HG02678 (cell line): ENCODE measurements around the gene ALB.

Source experiments
- ATAC-seq: cut with Tn5 transposase; IDR thresholded peaks from one replicate; pipeline ENCODE4 v1.9.1; 2021; ENCODE audit warnings: mild to moderate bottlenecking, moderate library complexity; ENCODE audit not compliant: unreplicated experiment

Gene ALB

DNA sequence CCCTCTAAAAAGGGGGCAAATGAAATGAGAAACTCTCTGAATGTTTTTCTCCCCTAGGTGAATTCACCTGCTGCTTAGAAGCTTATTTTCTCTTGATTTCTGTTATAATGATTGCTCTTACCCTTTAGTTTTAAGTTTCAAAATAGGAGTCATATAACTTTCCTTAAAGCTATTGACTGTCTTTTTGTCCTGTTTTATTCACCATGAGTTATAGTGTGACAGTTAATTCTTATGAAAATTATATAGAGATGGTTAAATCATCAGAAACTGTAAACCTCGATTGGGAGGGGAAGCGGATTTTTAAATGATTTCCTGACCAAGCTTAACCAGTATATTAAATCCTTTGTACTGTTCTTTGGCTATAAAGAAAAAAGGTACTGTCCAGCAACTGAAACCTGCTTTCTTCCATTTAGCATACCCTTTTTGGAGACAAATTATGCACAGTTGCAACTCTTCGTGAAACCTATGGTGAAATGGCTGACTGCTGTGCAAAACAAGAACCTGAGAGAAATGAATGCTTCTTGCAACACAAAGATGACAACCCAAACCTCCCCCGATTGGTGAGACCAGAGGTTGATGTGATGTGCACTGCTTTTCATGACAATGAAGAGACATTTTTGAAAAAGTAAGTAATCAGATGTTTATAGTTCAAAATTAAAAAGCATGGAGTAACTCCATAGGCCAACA lies 4.2 kb downstream of the ALB start:
- no peak for ATAC-seq

DNA sequence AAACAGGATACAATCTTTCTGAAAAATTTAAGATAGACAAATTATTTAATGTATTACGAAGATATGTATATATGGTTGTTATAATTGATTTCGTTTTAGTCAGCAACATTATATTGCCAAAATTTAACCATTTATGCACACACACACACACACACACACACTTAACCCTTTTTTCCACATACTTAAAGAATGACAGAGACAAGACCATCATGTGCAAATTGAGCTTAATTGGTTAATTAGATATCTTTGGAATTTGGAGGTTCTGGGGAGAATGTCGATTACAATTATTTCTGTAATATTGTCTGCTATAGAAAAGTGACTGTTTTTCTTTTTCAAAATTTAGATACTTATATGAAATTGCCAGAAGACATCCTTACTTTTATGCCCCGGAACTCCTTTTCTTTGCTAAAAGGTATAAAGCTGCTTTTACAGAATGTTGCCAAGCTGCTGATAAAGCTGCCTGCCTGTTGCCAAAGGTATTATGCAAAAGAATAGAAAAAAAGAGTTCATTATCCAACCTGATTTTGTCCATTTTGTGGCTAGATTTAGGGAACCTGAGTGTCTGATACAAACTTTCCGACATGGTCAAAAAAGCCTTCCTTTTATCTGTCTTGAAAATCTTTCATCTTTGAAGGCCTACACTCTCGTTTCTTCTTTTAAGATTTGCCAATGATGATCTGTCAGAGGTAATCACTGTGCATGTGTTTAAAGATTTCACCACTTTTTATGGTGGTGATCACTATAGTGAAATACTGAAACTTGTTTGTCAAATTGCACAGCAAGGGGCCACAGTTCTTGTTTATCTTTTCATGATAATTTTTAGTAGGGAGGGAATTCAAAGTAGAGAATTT lies 5.2 kb downstream of the ALB start:
- no peak for ATAC-seq

DNA sequence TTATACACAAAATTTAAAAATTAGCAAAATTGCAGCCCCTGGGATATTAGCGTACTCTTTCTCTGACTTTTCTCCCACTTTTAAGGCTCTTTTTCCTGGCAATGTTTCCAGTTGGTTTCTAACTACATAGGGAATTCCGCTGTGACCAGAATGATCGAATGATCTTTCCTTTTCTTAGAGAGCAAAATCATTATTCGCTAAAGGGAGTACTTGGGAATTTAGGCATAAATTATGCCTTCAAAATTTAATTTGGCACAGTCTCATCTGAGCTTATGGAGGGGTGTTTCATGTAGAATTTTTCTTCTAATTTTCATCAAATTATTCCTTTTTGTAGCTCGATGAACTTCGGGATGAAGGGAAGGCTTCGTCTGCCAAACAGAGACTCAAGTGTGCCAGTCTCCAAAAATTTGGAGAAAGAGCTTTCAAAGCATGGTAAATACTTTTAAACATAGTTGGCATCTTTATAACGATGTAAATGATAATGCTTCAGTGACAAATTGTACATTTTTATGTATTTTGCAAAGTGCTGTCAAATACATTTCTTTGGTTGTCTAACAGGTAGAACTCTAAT lies 6.0 kb downstream of the ALB start:
- ATAC-seq: no peak

DNA sequence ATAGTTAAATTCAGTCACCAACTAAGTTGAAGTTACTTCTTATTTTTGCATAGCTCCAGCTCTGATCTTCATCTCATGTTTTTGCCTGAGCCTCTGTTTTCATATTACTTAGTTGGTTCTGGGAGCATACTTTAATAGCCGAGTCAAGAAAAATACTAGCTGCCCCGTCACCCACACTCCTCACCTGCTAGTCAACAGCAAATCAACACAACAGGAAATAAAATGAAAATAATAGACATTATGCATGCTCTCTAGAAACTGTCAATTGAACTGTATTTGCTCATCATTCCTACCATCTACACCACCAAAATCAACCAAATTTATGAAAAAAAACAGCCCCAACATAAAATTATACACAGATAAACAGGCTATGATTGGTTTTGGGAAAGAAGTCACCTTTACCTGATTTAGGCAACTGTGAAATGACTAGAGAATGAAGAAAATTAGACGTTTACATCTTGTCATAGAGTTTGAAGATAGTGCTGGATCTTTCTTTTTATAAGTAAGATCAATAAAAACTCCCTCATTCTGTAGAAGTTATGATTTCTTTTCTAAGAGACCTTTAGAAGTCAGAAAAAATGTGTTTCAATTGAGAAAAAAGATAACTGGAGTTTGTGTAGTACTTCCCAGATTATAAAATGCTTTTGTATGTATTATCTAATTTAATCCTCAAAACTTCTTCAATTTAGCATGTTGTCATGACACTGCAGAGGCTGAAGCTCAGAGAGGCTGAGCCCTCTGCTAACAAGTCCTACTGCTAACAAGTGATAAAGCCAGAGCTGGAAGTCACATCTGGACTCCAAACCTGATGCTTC lies 7.0 kb downstream of the ALB start:
- no peak for ATAC-seq

DNA sequence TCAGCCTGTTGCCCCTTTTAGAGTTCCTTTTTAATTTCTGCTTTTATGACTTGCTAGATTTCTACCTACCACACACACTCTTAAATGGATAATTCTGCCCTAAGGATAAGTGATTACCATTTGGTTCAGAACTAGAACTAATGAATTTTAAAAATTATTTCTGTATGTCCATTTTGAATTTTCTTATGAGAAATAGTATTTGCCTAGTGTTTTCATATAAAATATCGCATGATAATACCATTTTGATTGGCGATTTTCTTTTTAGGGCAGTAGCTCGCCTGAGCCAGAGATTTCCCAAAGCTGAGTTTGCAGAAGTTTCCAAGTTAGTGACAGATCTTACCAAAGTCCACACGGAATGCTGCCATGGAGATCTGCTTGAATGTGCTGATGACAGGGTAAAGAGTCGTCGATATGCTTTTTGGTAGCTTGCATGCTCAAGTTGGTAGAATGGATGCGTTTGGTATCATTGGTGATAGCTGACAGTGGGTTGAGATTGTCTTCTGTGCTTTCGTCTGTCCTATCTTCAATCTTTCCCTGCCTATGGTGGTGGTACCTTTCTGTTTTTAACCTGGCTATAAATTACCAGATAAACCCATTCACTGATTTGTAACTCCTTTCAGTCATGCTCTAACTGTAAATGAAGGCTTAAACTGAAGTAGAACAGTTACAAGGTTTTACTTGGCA lies 7.8 kb downstream of the ALB start:
- ATAC-seq: no peak

DNA sequence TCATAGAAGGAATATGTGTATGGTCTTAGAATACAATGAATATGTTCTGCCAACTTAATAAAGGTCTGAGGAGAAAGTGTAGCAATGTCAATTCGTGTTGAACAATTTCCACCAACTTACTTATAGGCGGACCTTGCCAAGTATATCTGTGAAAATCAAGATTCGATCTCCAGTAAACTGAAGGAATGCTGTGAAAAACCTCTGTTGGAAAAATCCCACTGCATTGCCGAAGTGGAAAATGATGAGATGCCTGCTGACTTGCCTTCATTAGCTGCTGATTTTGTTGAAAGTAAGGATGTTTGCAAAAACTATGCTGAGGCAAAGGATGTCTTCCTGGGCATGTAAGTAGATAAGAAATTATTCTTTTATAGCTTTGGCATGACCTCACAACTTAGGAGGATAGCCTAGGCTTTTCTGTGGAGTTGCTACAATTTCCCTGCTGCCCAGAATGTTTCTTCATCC lies 9.2 kb downstream of the ALB start:
- no peak for ATAC-seq

DNA sequence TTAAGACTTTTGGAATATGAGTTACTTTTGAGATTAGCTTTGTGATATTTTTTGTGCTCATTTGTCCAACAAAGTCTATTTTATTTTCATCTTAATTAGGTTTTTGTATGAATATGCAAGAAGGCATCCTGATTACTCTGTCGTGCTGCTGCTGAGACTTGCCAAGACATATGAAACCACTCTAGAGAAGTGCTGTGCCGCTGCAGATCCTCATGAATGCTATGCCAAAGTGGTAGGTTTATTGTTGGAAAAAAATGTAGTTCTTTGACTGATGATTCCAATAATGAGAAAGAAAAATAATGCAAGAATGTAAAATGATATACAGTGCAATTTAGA lies 10.8 kb downstream of the ALB start:
- ATAC-seq: no peak

DNA sequence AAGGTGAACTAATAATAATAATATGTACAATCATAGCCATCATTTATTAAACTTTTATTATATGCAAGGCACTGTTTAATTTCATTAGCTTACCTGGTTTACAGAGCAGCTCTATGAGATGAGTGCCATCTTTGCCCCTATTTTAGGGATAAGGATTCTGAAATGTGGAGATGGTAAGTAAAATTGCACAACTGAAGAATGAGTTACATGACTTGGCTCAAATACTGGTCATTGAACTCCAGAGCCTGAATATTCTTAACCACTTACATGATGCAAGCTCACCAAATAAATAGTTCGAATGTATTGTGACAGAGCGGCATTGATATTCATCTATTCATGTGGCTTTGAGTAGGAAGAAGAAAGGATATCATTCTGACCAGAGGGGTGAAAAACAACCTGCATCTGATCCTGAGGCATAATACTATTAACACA lies 11.7 kb downstream of the ALB start:
- ATAC-seq: no peak

DNA sequence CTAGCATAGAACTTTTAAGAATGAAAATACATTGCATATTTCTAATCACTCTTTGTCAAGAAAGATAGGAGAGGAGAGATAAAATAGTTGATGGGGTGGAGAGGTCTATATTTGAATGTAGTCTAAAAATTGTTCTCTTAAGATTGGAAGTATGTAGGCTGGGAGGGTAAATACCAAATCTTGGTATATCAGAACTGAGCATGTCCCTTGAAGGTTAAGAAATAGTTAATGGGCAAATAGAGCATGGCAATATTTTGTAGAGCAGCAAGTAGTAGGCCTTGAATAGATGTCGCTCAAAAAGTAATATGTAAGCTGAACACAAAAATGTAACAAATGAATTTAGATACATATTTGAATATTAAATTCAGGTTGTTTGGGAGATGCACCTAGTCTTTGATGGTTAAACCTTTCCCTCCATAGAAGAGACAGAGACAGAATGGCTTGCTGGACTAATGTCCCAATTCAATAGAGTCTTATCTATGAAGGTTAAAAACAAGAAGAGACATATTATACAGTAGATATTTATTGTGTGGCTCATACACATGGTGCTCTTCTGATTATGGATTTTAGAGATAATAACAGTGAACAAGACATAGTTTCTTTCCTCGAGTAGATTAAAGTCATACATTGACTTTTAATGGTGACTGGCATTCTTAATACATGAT lies 12.5 kb downstream of the ALB start:
- no peak for ATAC-seq

DNA sequence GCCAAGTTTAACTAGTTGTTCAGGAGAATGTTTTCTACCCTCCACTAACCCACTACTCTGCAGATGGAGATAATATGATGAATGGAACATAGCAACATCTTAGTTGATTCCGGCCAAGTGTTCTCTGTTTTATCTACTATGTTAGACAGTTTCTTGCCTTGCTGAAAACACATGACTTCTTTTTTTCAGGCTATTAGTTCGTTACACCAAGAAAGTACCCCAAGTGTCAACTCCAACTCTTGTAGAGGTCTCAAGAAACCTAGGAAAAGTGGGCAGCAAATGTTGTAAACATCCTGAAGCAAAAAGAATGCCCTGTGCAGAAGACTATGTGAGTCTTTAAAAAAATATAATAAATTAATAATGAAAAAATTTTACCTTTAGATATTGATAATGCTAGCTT lies 13.3 kb downstream of the ALB start:
- no peak for ATAC-seq

DNA sequence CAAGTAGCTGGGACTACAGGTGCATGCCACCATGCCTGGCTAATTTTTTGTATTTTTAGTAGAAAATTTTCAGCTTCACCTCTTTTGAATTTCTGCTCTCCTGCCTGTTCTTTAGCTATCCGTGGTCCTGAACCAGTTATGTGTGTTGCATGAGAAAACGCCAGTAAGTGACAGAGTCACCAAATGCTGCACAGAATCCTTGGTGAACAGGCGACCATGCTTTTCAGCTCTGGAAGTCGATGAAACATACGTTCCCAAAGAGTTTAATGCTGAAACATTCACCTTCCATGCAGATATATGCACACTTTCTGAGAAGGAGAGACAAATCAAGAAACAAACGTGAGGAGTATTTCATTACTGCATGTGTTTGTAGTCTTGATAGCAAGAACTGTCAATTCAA lies 13.9 kb downstream of the ALB start:
- no peak for ATAC-seq

DNA sequence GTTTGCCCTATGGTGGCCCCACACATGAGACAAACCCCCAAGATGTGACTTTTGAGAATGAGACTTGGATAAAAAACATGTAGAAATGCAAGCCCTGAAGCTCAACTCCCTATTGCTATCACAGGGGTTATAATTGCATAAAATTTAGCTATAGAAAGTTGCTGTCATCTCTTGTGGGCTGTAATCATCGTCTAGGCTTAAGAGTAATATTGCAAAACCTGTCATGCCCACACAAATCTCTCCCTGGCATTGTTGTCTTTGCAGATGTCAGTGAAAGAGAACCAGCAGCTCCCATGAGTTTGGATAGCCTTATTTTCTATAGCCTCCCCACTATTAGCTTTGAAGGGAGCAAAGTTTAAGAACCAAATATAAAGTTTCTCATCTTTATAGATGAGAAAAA lies 14.6 kb downstream of the ALB start:
- ATAC-seq: no peak

DNA sequence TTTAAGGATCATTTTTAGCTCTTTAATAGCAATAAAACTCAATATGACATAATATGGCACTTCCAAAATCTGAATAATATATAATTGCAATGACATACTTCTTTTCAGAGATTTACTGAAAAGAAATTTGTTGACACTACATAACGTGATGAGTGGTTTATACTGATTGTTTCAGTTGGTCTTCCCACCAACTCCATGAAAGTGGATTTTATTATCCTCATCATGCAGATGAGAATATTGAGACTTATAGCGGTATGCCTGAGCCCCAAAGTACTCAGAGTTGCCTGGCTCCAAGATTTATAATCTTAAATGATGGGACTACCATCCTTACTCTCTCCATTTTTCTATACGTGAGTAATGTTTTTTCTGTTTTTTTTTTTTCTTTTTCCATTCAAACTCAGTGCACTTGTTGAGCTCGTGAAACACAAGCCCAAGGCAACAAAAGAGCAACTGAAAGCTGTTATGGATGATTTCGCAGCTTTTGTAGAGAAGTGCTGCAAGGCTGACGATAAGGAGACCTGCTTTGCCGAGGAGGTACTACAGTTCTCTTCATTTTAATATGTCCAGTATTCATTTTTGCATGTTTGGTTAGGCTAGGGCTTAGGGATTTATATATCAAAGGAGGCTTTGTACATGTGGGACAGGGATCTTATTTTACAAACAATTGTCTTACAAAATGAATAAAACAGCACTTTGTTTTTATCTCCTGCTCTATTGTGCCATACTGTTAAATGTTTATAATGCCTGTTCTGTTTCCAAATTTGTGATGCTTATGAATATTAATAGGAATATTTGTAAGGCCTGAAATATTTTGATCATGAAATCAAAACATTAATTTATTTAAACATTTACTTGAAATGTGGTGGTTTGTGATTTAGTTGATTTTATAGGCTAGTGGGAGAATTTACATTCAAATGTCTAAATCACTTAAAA lies 15.3 kb downstream of the ALB start:
- ATAC-seq: no peak

DNA sequence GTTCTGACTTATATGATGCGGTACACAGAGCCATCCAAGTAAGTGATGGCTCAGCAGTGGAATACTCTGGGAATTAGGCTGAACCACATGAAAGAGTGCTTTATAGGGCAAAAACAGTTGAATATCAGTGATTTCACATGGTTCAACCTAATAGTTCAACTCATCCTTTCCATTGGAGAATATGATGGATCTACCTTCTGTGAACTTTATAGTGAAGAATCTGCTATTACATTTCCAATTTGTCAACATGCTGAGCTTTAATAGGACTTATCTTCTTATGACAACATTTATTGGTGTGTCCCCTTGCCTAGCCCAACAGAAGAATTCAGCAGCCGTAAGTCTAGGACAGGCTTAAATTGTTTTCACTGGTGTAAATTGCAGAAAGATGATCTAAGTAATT lies 16.5 kb downstream of the ALB start:
- no peak for ATAC-seq

DNA sequence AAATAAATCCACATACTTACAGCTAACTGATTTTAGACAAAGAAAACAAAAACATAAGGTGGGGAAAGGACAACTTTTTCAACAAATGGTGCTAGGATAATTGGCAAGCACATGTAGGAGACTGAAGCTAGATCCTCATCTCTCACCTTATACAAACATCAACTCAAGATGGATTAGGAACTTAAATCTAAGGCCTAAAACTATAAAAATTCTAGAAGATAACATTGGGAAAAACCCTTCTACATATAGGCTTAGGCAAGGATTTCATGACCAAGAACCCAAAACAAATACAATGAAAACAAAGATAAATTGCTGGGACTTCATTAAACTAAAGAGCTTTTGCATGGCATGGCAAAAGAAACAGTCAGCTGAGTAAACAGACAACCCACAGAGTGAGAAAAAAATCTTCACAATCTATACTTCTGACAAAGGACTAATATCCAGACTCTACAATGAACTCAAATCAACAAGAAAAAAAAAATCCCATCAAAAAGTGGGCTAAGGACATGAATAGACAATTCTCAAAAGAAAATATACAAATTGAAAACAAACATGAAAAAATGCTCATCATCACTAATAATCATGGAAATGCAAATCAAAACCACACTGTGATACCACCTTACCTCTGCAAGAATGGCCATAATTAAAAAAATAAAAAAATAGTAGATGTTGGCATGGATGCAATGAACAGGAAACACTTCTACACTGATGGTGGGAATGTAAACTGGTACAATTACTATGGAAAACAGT lies 17.8 kb downstream of the ALB start:
- ATAC-seq: no peak

DNA sequence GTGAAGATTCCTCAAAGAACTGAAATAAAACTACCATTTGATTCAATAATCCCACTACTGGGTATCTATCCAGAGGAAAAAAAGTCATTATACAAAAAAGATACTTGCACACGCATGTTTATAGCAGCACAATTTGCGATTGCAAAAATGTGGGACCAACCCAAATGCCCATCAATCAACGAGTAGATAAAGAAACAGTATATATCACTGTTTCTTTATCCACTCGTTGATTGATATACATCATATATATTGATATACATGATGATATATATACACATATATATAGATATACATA lies 18.3 kb downstream of the ALB start:
- no peak for ATAC-seq

DNA sequence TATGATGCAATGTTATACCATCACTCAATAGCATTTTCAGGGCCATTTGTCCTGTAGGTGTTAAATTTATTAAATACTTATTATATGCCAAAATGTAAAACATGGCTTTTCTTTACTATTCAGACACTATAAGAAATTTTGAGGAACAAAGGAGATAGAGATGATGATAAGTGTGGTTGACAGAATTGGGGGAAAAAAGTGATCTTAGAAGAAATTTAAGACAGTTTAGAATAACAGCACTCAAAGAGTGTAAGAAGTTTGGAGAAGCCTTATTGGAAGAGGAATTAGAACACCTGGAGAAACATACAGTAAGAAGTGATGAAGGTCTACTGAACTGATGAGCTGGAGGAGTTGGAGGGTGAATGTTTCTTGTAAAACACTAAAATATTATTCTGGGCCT lies 19.1 kb downstream of the ALB start:
- ATAC-seq: no peak

DNA sequence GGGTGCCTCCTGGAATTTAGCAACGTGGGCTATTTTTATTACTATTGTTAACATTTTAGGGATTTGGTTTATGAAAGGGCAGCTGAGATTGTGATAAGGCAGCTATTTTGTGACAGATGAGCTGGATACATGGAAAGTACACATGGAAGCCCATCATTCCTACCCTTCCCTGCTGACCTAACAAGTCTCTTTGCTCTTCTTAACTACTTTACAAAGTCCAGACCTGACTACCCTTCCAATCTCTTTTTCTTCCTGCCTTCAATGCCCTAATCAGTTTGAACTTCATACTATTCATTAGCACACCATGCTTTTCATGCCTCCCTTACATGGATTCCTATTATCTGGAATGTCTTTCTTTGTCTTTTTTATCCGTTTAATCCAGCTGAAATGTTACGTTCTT lies 22.6 kb downstream of the ALB start:
- ATAC-seq: no peak

DNA sequence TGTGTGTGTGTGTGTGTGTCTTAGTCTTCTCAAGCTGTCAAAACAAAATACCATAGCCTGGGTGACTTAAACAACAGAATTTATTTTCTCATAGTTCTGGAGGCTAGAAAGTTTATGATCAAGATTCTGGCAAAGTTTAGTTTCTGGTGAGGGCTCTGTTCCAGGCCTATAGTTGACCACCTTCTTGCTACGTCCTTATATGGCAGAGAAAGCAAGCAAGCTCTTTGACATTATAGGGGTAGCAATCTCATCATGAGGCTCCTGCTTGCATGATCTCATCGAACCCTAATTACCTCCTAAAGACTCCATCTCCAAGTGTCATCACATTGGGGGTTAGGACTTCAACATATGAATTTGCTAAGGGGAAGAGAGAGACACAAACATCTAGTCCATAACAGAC lies 25.0 kb downstream of the ALB start:
- no peak for ATAC-seq
